GM18909 (cell line): ENCODE measurements around the gene IMP4.
A peak's percentile ranks its signal among the peaks of the same experiment; 100 is the strongest.

Source experiments
- ATAC-seq: cut with Tn5 transposase; IDR thresholded peaks from one replicate; pipeline ENCODE4 v1.9.1; 2021; ENCODE audit warnings: mild to moderate bottlenecking; ENCODE audit not compliant: unreplicated experiment, poor library complexity

The IMP4 gene

GRCh38 chr2:130336150-130336876 is 6.4 kb upstream of the IMP4 start:
- ATAC-seq = no peak

GRCh38 chr2:130336877-130337734 is 5.6 kb upstream of the IMP4 start:
- ATAC-seq = no peak

GRCh38 chr2:130337735-130338325 is 4.9 kb upstream of the IMP4 start:
- ATAC-seq = no peak

- no peak for ATAC-seq
Observed at GRCh38 chr2:130338793-130339345, 3.8 kb upstream of the IMP4 start.

GRCh38 chr2:130339885-130340745 is 2.6 kb upstream of the IMP4 start:
- ATAC-seq = no peak

- ATAC-seq = no peak
Observed at GRCh38 chr2:130341562-130342019, 1.1 kb upstream of the IMP4 start.

GRCh38 chr2:130342020-130342532 is 621 bp upstream of the IMP4 start:
- ATAC-seq = peak; percentile 82

GRCh38 chr2:130344578-130344977 is 1.9 kb downstream of the IMP4 start:
- ATAC-seq = no peak

GRCh38 chr2:130345091-130345490 is 2.4 kb downstream of the IMP4 start:
- no peak for ATAC-seq

- no peak for ATAC-seq
Observed at GRCh38 chr2:130345611-130346010, 2.9 kb downstream of the IMP4 start.

- ATAC-seq = no peak
Observed at GRCh38 chr2:130346041-130346740, 3.5 kb downstream of the IMP4 start.

GRCh38 chr2:130346741-130347066 is 4.0 kb downstream of the IMP4 start:
- ATAC-seq = no peak

- no peak for ATAC-seq
Observed at GRCh38 chr2:130347220-130347925, 4.7 kb downstream of the IMP4 start.

GRCh38 chr2:130349174-130349573 is 6.5 kb downstream of the IMP4 start:
- no peak for ATAC-seq

GRCh38 chr2:130351711-130352110 is 9.0 kb downstream of the IMP4 start:
- ATAC-seq = no peak

GRCh38 chr2:130352237-130352636 is 9.5 kb downstream of the IMP4 start:
- no peak for ATAC-seq

- ATAC-seq = no peak
Observed at GRCh38 chr2:130353291-130354138, 10.8 kb downstream of the IMP4 start.

- ATAC-seq = no peak
Observed at GRCh38 chr2:130354139-130354428, 11.4 kb downstream of the IMP4 start.
